CD4-positive, alpha-beta T cell treated with Interleukin-17A for 1 hour (primary cell): Measurements from ENCODE around the gene TTC4.

Experiments used
- DNase-seq: peaks from one replicate; pipeline ENCODE4 v3.0.0-alpha.2; 2020

TTC4 gene

DNA sequence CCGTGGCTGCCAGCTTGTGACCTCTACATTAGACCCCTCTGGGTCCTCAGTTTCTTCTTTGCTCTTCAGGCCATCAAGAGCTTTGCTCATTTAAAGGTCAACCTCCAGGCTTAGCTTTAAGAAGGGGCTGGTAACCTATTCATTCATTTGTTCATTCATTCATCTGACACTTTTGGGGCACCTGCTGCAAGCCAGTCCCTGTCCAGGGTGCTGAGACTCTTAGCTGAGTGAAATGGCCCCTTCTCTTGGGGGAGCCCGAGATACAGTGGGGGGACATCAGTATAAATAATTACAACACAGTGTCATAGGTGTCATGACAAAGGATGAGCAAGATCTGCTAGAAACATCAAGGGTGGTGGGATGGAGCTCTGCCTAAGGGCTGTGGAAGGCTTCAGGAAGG, 10.5 kb upstream of the TTC4 start:
- no peak for DNase-seq

DNA sequence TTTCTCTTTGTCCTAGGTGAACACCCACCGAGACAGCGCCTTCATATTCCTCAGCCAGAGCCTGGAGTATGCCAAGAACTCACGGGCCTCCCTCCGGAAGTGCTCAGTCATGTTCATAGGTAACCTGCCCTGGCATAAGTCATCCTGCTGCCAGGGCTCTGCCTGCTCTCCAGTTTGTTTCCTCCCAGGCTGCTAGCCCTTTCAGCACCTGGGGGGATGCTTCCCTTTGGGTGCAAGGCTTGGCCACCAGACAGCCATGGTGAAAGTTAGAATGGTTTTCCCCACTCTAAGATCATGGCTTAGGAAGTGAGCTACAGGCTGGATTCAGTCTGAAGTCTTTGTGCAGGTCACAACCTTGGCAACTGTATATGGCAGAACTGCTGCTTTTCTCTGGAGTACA, 9.2 kb upstream of the TTC4 start:
- no peak for DNase-seq

DNA sequence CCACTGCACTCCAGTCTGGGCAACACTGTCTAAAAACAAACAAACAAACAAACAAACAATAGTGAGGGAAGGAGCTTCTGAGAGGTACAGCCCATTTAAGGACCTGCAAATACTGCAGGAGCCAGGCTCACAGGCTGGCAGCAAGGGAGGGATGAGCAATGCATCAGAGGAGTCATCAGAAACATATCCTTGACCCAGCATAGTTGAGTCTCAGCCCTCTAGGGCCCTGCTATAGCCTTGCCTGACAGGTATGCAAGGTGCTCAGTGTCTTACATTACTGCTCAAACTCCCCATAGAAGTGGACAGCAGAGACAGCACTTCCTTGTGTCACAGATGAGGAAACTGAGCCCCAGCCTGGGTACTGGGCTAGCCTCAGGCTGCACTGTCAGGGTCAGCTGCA, 7.3 kb upstream of the TTC4 start:
- DNase-seq, result no peak

DNA sequence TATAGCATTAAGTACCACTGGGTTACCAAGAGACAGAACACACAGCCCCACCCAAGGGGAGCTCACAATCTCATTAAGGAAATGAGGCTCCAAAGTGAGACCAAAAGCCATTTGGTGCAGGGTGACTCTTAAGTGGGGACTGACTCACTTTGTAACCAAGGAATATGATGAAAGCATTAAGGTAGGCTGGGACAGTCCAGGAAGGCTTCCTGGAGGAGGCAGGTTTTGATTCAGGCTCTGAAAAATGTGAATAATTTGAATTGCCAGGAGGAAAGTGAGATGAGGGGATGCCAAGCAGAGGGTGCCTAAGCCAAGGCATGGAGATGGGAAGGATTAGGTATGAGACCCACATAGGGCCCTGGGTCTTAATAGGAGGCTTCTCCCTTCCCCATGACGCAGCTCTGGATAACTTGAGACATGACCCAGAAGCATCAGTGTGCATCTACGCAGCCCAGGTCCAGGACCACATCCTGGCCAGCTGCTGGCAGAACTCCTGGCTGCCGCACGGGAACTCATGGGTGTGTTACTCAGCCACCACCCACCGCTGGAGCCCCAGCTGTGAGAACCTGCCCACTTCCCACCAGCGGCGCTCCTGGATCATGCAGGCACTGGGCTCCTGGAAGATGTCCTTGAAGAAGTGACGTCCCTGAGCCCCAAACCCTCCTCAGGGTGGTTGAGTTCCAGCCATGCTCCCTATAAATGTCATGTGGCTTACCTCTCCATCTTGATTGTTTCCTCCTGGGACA, 5.9 kb upstream of the TTC4 start:
- DNase-seq, result no peak

DNA sequence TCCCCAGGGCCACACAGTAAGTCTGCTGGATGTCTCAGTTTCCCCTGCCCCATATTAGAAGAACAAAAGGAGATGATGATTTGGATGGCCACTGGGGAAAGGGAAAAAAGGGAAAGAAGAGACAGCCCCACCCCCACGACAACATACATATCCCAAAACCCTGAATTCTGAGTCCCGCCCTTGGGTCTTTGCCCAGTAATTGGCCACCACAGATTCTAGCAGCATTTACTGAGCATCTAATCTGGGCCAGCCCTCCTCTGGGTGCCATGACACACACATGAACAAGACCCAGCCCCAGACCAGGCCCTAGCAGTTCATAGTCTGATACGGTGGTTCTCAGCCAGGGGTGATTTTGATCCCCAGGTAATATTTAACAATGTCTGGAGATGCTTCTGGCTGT, 5.2 kb upstream of the TTC4 start:
- no peak for DNase-seq

- DNase-seq, result no peak
Measured at GRCh38 chr1:54710841-54711240, 4.8 kb upstream of the TTC4 start.

- DNase-seq, result no peak
Measured at GRCh38 chr1:54711536-54711935, 4.1 kb upstream of the TTC4 start.

- no peak for DNase-seq
Measured at GRCh38 chr1:54714881-54715492, 674 bp upstream of the TTC4 start.

DNA sequence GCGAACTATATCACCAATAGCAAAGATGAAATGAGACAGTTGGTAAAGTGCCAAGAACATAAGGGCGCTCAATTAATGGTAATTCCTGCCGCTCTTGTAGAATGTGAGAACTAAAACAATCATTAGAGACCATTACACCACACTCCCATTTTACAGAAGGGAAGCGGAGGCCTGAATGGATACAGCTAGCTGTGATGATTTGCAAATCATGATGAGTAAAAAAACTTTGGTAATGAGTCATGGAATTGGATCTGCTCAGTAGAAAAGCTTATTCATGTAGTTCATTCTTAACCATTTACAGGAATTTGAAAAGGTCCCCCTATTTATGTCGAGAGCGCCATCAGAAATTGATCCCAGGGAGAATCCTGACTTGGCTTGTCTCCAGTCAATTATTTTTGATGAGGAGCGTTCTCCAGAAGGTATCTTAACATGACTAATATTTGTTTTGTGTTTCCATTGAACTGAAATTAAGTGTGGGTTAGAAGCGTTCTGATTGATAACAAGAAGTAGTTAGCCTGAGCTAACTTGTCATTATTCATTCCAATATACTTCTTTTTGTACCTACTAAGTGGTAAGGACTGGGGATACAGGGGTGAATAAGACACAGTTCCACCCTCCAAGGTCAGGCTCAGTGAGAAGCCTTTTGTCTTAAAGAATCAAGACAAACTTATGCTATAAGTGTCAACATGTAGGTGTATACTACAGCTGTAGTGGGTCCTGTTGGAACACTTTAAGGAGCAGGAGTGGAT, 812 bp downstream of the TTC4 start:
- DNase-seq, result no peak

GRCh38 chr1:54721719-54722118, 6.1 kb downstream of the TTC4 start:
- DNase-seq, result no peak

DNA sequence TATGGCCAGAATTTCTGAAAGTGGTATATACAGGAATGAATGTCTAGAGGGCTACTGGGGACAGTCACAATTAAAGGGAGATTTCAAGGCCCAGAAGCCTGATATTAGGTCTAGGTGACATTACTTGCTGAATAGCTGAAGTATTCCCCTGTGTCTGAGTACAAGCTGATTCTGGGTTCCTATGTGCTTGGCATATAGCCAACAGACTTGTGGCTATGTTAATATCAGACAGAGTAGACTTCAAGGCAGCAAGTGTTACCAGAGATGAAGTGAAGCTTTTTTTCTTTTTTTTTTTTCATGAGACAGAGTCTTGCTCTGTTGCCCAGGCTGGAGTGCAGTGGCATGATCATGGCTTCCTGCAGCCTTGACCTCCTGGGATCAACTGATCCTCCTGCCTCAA, 8.3 kb downstream of the TTC4 start:
- DNase-seq, result no peak

DNA sequence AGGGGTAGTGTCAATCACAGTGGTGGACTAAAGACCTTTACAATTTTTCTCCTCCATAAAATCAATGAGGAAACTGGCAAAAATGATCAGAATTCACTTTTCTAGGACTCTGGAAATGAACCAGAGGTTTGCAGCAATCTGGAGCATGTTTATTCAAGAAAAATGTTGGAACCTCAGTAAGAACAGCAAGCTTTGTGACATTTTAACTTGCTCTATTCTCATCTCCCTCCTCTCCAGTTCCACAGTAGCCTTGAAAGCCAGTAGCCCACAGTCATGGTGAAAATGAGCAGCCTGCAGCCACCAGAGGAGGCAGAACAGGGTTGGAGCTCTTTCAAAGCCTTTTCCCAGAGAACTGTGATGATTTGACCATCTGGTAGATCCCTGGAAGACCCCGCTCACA, 9.1 kb downstream of the TTC4 start:
- DNase-seq, result no peak

GRCh38 chr1:54728027-54728426, 12.4 kb downstream of the TTC4 start:
- no peak for DNase-seq

- no peak for DNase-seq
Measured at GRCh38 chr1:54736685-54737084, 21.0 kb downstream of the TTC4 start.

- DNase-seq, result no peak
Measured at GRCh38 chr1:54738244-54738643, 22.6 kb downstream of the TTC4 start.

- DNase-seq, result no peak
Measured at GRCh38 chr1:54741531-54741930, 25.9 kb downstream of the TTC4 start.

DNA sequence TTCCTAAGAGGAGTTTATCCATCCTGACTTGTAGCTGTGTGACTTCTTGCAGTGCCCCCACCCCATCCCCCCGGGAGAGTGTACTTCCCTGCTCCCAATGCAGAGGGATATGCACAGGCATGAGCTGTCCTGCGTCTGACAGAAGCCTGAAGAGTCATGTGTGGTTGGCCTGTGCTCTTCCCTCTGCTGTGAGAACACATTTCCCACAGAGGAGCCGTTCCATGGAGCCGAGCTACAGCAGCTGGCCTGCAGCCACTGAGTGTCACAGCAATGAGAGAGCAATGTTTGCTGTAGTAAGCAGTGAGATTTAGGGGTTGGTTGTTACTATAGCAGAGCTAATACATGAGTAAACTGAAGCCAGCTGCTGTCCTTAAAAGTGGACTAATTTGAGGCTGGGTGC, 26.6 kb downstream of the TTC4 start:
- no peak for DNase-seq

DNA sequence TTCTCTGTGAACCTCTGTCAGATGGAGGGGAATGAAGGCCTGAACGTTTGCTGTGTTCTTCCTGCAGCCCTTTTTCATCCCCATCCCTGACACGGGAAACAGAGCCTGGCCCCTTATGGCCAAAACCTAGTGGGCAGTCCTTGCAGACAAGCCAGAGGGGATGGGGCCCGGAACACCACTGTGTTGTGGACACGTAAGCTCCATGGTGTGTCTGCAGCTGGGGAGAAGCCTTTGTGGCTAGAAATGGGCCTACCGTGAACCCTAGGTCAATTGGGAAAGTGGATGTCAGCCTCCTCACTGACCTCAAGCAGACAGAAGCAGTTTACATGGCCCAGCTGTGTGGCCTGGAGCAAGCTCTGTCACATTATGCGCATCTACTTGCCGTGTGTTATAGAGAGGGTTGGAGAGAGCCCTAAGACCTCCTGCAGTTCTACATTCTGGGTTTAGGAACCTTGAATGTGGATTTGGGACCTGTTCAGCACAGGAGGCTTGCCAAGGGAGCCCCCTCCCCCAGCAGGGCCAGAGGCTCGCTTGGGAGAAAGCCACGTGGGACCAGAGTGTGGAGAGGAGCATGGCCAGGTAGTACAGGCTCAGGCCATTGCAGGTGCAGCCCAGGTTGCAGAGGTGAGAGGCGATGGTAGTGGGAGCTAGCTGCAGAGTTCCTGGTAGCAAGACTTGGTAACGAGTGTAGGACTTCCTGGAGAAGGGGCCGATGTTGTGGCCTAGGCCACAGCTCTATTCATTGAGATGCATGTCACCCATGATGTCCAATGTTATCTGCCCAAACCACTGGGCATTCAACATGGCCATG, 28.0 kb downstream of the TTC4 start:
- DNase-seq, result no peak

- DNase-seq, result no peak
Measured at GRCh38 chr1:54744696-54745095, 29.0 kb downstream of the TTC4 start.

- no peak for DNase-seq
Measured at GRCh38 chr1:54745274-54745673, 29.6 kb downstream of the TTC4 start.

DNA sequence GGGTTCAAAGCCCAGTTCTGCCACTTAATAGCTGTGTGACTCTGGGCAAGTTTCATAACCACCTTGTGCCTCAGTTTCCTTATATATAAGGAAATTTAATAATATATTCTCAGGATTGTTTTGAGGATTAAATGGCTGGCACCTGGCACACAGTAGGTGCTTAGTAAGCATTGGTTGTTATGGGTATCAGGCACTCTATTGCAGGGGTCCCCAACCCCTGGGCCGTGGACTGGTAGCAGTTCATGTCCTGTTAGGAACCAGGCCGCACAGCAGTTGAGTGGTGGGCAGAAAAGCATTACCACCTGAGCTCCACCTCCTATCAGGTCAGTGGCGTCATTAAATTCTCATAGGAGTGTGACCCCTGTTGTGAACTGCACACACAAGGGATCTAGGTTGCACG, 30.2 kb downstream of the TTC4 start:
- DNase-seq, result no peak

- no peak for DNase-seq
Measured at GRCh38 chr1:54748094-54748835, 32.6 kb downstream of the TTC4 start.

GRCh38 chr1:54750596-54750995, 34.9 kb downstream of the TTC4 start:
- no peak for DNase-seq
